Astrocyte of the cerebellum (primary cell): ENCODE data around the gene RBM19.

Experiments used
- DNase-seq: peaks from one replicate; pipeline ENCODE4 v3.0.0-alpha.2; 2011; ENCODE audit warnings: low read depth
- H3K4me3 ChIP-seq: 2 replicates; pipeline ENCODE4 v1.5.1; 2011; ENCODE audit warnings: mild to moderate bottlenecking, low read depth, low read length, moderate library complexity
- CTCF ChIP-seq: IDR thresholded peaks from 2 replicates; pipeline ENCODE4 v1.5.1; 2012; ENCODE audit warnings: low read length, low read depth, moderate library complexity, mild to moderate bottlenecking; ENCODE audit errors: missing control alignments
- in situ Hi-C: cut with HindIII; loops from 2 replicates; pipeline ENCODE4 v1.10.0; 2017; ENCODE audit warnings: low sequenced_read_pairs

Gene RBM19

GRCh38 chr12:113899561-113900471 is 66.3 kb downstream of the RBM19 start:
- no peak overlapping the region for H3K4me3 ChIP-seq

GRCh38 chr12:113899042-113899560 is 67.0 kb downstream of the RBM19 start:
- TF ChIP-seq CTCF, result no peak
- in situ Hi-C loops, result no loop called here
- DNase-seq, result no peak
- no peak overlapping the region for H3K4me3 ChIP-seq

More at GRCh38 chr12:113899561-113900471, 66.3 kb downstream of the RBM19 start:
- DNase-seq, result no peak
- no peak for TF ChIP-seq CTCF
- in situ Hi-C loops, result no loop called here

- TF ChIP-seq CTCF, result no peak
- no peak overlapping the region for H3K4me3 ChIP-seq
- DNase-seq, result no peak
- in situ Hi-C loops, result no loop called here
These were observed 67.7 kb downstream of the RBM19 start for GRCh38 chr12:113898466-113898865.

- H3K4me3 ChIP-seq, result no peak overlapping the region
- in situ Hi-C loops, result no loop called here
- no peak for TF ChIP-seq CTCF
- DNase-seq, result no peak
These were observed 68.7 kb downstream of the RBM19 start for GRCh38 chr12:113897406-113897805.

- in situ Hi-C loops, result no loop called here
- DNase-seq, result no peak
- no peak for TF ChIP-seq CTCF
- H3K4me3 ChIP-seq, result no peak overlapping the region
These were observed 69.3 kb downstream of the RBM19 start for GRCh38 chr12:113896841-113897240.

GRCh38 chr12:113896194-113896593 is 69.9 kb downstream of the RBM19 start:
- TF ChIP-seq CTCF, result no peak
- no peak for DNase-seq
- in situ Hi-C loops, result no loop called here
- no peak overlapping the region for H3K4me3 ChIP-seq
